Cardiac septum (tissue), 1 donor: ENCODE results near the gene MAP7. TPM values are rescaled to one million over a fixed set of nuclear protein-coding genes. Genes with fewer than 3 reads are reported as not detected.

ENCODE experiments used
- DNase-seq: peaks from one replicate; pipeline ENCODE4 v3.0.0-alpha.2; 2020; ENCODE audit warnings: low spot score
- intact Hi-C: fragments of 100-400 bp; cut with DNase I; formaldehyde crosslinking; loops from one replicate; pipeline ENCODE4 v1.14.0; 2022
- total RNA-seq: library from RNA; stranded (reverse); fragmentation: NEBNext Ultra II Directional; extraction: Animal tissue kit (Norgen Biotek cat#: 25700); gene quantifications from one replicate; pipeline ENCODE4 v1.2.1, GENCODE V29; 2021
- donor health status: DM: no; HTN: no; CAD: no.

Gene MAP7
- total RNA-seq, 1 donor from 2014 or later = 1.5 TPM

DNA sequence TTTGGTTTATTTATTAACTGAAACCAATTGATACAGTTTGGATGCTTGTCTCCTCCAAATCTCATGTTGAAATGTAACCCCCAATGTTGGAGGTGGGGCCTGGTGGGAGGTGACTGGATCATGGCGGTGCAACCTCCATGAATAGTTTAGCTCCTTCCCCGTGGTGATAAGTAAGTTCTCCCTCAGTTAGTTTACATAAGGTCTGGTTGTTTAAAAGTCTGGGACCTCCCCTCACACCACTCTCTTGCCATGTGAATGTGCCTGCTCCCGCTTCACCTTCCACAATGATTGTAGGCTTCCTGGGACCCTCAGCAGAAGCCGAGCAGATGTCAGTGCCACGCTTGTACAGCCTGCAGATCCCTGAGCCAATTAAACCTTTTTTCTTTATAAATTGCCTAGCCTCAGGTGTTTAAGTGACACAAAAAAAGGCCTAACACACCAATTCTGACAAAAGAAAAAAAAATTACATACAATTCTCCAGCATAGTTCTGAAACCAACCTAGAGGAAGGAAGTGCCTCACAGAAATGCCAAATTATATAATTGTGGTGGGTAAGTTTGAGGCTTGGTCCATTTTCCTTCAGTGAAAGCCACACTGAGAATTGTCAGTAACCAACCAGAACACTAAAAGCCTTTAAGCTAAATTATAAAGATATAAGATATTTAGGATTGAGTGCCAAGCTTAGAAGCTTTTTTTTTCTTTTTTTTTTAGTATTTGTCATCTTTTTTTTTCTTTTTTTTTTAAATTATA lies 15.0 kb downstream of the MAP7 start:
- DNase-seq = no peak
- intact Hi-C loops = no loop called here

DNA sequence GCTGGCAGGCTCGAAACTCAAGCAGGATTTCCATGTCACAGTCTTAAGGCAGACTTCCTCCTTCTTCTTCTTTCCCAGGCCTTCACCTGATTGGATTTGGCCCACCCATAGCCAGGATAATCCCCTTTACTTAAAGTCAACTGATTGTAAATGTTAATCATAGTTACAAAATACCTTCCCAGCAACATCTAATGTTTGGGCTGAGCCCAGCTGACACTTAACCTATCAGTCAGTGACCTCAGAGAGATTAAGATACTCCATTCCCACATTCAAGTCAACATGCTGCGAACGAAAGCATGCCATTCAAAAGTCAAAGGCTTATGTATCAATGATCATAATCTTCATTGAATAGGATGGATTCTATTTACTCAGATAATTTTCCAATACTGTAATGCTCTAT lies 16.0 kb downstream of the MAP7 start:
- intact Hi-C loops = no loop called here

GRCh38 chr6:136533487-136533886 lies 16.7 kb downstream of the MAP7 start:
- intact Hi-C loops = no loop called here
- no peak for DNase-seq

More for the DNA sequence above, 16.0 kb downstream of the MAP7 start:
- no peak for DNase-seq

DNA sequence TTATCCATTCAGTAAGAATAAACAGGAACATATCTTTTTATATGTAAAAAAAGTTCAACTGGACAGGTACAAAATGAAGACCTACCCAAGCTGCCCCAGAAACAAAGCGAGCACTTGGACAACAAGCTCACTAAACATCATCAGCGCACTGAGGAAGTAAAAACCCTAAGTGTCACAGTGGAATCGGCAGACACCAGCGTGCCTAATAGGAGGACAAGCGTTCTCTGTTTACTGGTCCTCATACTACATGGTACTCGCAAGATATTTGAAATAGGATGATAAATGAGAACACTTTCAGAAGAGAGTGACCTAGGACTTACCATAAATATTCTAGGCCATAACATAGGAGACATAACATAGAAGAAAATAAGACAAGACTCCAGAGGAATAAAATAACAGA lies 18.2 kb downstream of the MAP7 start:
- intact Hi-C loops = no loop called here
- DNase-seq = no peak

- DNase-seq = no peak
- intact Hi-C loops = no loop called here
Observed at GRCh38 chr6:136529710-136530109, 20.5 kb downstream of the MAP7 start.

DNA sequence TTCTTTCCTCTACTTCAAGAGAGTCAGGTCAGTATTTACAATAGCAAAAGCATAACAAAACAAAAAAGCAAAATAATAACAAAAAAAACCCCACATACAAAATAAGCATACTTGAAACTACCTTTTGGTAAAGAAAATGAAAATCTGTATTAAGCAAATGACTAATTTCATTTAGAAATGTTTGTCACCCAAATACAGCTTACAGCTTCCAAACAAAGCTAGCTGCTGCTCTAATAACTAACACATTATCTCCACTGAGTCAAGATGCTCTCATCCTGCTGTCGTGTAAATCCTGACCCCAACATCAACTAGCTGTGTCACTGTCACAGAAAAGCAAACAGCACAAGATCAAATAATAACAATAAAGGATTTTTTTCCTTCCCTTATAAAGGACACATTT lies 21.7 kb downstream of the MAP7 start:
- no peak for DNase-seq
- intact Hi-C loops = no loop called here

- no peak for DNase-seq
- intact Hi-C loops = no loop called here
Observed at GRCh38 chr6:136527831-136528230, 22.4 kb downstream of the MAP7 start.

GRCh38 chr6:136526937-136527336 lies 23.3 kb downstream of the MAP7 start:
- intact Hi-C loops = no loop called here

DNA sequence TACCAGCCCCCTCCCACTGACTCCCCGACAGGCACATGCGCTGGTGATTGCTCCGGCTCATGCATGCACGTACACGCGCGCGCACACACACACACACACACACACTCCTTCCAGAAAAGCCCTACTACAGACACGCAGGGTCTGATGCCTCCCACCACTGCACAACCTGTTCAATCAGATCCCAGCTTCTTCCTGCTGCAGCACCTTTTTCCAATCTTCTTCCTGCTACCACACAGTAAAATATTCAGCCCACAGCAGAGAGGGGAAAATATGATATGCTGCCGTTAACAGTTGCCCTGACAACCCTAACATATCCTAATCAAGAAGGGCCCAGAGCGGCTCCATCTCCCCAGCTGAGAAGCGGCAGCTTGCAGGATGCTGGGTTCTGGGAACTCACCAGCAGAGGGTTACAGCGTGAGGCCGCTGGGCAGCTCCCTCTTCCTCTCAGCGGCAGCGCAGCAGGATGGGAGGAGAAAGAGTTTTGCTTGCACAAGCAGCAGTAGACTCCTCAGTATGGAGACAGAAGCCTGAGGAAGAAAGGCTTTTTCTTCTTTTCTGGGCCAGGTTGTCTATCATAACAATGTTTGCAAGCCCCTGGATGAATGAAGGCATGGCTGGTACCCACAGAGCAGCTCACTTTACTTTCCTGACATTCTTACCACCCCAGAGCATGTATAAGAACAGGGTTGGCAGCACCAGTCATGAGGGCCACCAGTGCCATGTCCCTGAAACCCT lies 23.9 kb downstream of the MAP7 start:
- intact Hi-C loops = no loop called here

More at GRCh38 chr6:136526937-136527336, 23.3 kb downstream of the MAP7 start:
- no peak for DNase-seq

GRCh38 chr6:136525586-136526195 lies 24.5 kb downstream of the MAP7 start:
- intact Hi-C loops = no loop called here
- DNase-seq = no peak

More for the DNA sequence above, 23.9 kb downstream of the MAP7 start:
- no peak for DNase-seq

DNA sequence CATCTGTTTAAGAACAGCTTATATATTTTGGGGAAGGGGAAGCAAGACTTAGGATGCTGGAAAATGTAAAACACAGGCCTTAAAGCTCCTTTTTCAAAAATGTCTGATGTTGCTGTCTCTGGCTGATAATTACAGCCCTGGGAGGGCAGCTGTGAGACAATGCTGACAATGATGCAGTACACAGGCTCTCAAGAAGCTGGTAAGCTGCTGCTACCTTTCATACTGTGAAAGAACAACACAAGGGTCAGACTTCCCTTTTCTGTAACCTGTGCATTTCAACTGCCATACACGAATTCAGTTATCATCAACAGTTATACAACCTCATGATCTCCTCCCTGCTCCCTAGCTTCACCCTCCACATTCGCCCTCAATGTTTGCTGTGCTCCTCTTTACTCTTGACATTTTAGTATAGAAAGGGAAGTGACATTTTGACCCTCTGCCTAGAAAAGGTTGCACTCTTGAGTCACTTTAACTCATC lies 25.2 kb downstream of the MAP7 start:
- no peak for DNase-seq
- intact Hi-C loops = no loop called here

DNA sequence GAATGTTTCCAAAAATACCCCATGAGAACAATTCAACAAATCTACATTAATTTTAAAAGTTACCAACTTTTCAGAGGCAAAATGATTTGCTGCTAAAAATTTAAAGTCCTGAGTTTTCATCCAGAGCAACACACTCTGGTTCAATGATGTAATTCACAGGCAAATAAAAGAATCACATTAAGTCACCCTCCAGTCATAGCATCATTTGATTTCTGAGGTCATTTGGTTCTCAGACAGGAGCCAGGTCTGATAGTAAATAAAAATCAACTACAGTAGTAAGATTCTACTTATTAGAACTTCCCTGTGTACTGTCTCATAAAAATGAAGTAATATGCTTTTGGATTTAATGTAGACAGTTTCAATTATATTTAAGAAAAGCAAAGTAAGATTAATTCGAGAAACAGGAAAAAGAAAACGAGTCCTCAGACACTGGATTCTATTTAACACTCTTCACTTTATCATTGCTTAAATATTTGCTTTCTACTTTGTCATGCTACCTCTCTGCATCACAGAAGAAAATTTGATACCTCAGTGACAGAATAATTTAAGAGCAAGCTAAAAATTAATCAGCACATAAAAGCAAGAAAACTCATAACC lies 25.8 kb downstream of the MAP7 start:
- intact Hi-C loops = no loop called here
- no peak for DNase-seq

DNA sequence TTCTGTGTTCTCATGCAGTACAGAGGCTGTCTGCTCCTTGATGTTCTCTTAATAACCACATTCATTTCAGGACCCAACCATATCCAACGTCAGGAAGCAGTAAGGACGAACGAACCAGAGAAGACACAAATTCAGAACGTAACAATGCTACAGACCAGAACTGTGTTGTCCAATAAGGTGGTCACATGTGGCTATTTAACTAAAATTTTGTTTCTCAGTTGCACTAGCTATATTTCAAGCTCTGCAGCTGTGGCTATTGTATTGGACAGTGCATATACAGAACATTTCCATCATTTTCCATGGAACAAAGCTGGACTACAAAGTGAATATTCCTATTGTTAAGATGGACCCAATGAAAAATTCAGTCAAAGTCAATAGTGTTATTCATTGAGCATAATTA lies 27.0 kb downstream of the MAP7 start:
- intact Hi-C loops = no loop called here
- DNase-seq = no peak

DNA sequence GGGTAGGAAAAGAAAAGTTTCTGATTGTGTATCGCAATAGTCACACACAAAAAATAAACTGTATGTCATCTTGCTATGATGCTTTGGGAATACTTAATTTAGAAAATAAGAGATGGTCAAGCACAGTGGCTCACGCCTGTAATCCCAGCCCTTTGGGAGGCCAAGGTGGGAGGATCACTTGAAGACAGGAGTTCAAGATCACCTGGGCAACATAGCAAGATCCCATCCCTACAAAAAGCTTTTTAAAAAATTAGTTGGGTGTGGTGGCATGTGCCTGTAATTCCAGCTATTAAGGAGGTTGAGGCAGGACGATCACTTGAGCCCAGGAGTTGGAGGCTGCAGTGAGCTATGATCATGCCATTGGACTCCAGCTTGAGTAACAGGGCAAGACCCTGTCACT lies 27.6 kb downstream of the MAP7 start:
- no peak for DNase-seq
- intact Hi-C loops = no loop called here

DNA sequence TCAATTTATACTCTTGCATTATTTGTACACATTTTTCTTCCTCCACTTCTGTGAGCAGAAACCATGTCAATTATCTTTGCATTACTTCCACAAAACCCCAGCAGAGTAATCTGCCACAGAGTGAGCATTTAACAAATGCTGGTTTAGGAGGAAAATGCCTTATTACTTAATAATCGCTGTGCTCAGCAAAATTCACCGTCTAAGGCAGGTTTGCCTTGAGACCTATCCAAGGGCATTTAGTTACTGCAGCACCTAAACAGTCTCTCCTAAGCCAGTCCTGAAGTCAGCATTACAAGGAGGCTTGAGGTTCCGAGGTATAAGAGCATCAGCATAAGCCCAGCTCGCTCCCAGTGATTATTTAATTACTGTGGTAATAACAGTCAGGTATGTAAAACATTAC lies 28.3 kb downstream of the MAP7 start:
- intact Hi-C loops = no loop called here
- no peak for DNase-seq

DNA sequence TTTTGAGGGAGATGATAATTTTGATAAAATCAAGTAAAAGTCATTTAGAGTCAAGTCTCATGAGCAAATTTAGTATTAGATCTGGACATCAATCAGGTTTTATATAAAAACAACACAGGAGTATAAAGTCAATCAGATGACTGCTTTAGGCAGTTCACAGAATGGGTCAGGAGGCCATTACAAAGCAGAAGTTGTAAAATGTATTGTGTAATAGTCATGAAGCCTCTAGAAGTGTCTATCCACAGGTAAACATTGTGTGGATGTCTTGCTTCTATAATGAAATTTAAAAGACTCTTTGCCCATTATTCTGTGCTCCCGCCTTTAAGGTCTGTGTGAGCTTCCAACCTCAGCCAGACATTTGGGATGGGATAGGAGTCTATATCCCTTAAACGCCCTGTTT lies 28.8 kb downstream of the MAP7 start:
- intact Hi-C loops = no loop called here
- DNase-seq = no peak

DNA sequence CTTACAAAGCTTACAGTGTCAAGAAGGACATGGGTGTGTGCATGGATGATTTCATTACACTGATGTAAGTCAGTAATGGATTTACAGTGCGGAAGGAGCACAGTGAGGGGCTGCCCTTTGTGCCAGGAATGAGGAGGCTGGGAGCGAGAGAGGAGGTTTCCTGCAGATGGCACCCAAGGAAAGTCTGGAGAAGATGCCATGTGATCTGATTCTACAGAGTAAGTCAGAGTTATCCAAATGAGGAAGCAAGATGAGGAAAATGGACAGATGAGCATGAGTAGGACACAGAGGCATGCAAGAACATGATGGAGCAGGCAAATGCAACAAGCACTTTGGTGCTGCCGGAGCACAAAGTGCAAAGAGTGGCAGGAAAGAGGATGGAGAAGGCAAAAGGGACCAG lies 29.7 kb downstream of the MAP7 start:
- DNase-seq = no peak
- intact Hi-C loops = no loop called here

DNA sequence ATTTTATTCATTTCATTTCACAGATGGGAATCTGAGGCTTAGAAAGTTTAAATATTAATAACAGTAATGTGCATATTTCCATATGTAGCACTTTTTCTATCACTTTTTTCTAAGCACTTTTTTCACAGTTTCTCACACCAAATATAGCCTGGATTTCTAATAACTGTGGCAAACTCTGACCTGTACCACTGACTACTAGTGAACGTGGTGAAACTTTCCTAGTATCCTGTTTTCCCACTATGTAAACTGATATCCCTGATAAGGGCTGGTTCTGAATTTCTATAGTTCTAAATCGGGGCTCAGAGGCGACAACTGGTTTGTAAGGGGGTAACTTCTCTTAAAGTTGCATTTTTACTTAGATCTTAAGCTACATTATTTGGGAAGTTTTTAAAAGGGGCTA lies 32.6 kb downstream of the MAP7 start:
- intact Hi-C loops = no loop called here
- DNase-seq = no peak

DNA sequence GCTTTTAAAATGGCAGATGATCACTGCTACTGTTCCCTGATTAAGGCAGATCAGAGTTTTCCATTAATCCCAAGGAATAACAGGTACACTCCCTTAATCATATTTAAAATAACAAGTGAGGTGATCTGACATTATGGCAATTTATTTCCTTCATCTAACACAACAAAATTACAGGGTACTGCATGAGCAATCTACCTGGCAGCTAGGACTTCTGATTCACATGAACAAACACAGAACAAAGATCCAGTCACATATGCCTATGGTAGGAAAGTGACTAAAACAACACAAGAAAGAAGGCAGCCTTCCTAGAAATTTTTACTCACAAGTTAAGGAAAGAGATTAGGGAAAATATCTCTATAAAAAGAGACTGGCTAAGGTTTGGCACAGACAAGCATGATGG lies 33.2 kb downstream of the MAP7 start:
- DNase-seq = no peak
- intact Hi-C loops = no loop called here

DNA sequence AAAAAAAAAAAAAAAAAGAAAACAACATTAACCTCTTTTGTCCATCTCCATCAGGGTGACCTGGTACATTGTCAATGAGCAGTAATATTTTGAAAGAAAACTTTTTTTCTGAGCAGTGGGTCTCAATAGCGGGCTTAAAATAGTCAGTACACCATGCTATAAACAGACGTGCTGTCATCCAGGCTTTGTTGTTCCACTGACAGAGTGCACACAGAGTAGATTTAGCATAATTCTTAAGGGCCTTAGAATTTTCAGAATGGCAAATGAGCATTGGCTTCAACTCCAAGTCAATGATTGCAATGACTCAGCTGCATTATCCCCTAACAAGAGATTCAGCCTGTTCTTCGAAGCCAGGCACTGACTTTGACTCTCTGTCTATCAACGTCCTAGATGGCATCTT lies 35.6 kb downstream of the MAP7 start:
- intact Hi-C loops = no loop called here
- DNase-seq = no peak
